ENCODE results near the gene SMYD3.

SMYD3 gene

GRCh38 chr1:245878585-245878984, 628.5 kb downstream of the SMYD3 start:
- no peak for DNase-seq

- no peak for DNase-seq
Measured at GRCh38 chr1:245877976-245878375, 629.1 kb downstream of the SMYD3 start.

- no peak for DNase-seq
Measured at GRCh38 chr1:245876586-245876985, 630.5 kb downstream of the SMYD3 start.

GRCh38 chr1:245875581-245876261, 631.4 kb downstream of the SMYD3 start:
- DNase-seq = no peak

GRCh38 chr1:245874942-245875580, 632.0 kb downstream of the SMYD3 start:
- DNase-seq = peak; percentile 100

- DNase-seq = peak; percentile 52
Measured at GRCh38 chr1:245873883-245874671, 633.0 kb downstream of the SMYD3 start.

GRCh38 chr1:245873068-245873467, 634.0 kb downstream of the SMYD3 start:
- DNase-seq = peak; percentile 84

GRCh38 chr1:245872475-245872874, 634.6 kb downstream of the SMYD3 start:
- no peak for DNase-seq

GRCh38 chr1:245871915-245872314, 635.2 kb downstream of the SMYD3 start:
- DNase-seq = peak; percentile 98

GRCh38 chr1:245871191-245871590, 635.9 kb downstream of the SMYD3 start:
- DNase-seq = no peak

- DNase-seq = peak; percentile 57
Measured at GRCh38 chr1:245870698-245871097, 636.4 kb downstream of the SMYD3 start.

- DNase-seq = no peak
Measured at GRCh38 chr1:245869847-245870246, 637.2 kb downstream of the SMYD3 start.

- DNase-seq = no peak
Measured at GRCh38 chr1:245867738-245868137, 639.3 kb downstream of the SMYD3 start.

- no peak for DNase-seq
Measured at GRCh38 chr1:245864872-245865271, 642.2 kb downstream of the SMYD3 start.

- no peak for DNase-seq
Measured at GRCh38 chr1:245863566-245864184, 643.4 kb downstream of the SMYD3 start.

GRCh38 chr1:245862812-245863540, 644.1 kb downstream of the SMYD3 start:
- DNase-seq = no peak

GRCh38 chr1:245860657-245861544, 646.2 kb downstream of the SMYD3 start:
- DNase-seq = peak; percentile 94

- peak; percentile 69 for DNase-seq
Measured at GRCh38 chr1:245859493-245860114, 647.5 kb downstream of the SMYD3 start.

GRCh38 chr1:245858722-245859492, 648.2 kb downstream of the SMYD3 start:
- DNase-seq = peak; percentile 54

- DNase-seq = no peak
Measured at GRCh38 chr1:245858022-245858721, 648.9 kb downstream of the SMYD3 start.

Data from fibroblast of skin of right quadriceps (primary cell).